OCI-M2 (cell line): ENCODE measurements around the gene SPAST.
A peak's percentile ranks its signal among the peaks of the same experiment; 100 is the strongest.
"Not testable (repeated sequence)": the region's sequence is repeated elsewhere in the genome, so short reads cannot be mapped to it uniquely, and the experiment has no call there.

Experiments used
- DNase-seq: peaks from one replicate; lab custom pipeline; 2025; ENCODE audit not compliant: unreplicated experiment; lab: John Stamatoyannopoulos, UW

SPAST gene

GRCh38 chr2:32119161-32119560 lies 55.8 kb downstream of the SPAST start:
- no peak for DNase-seq

- DNase-seq, result no peak
Observed at GRCh38 chr2:32124660-32125059, 61.3 kb downstream of the SPAST start.

GRCh38 chr2:32128636-32129035 lies 65.3 kb downstream of the SPAST start:
- no peak for DNase-seq

DNA sequence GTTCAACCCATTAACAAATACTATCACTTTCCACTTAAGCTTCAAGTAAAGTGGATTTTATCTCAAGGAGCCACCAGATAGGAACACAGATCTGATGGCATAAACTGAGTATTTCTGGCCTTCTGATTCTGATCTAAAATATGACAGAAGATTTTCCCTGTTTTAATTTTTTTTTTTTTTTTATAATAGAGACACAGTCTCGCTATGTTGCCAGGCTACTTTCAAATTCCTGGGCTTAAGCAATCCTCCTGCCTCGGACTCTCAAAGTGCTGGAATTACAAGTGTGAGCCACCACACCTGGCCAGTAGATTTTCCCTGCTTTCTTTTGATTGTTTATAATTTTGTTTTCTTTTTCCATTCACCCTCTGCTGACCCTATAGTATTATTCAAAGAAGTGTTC lies 65.7 kb downstream of the SPAST start:
- DNase-seq, result no peak

- DNase-seq, result no peak
Observed at GRCh38 chr2:32135409-32135808, 72.1 kb downstream of the SPAST start.

GRCh38 chr2:32136097-32136496 lies 72.7 kb downstream of the SPAST start:
- no peak for DNase-seq

- DNase-seq, result not testable (repeated sequence)
Observed at GRCh38 chr2:32151544-32151943, 88.2 kb downstream of the SPAST start.

- no peak for DNase-seq
Observed at GRCh38 chr2:32159678-32160077, 96.3 kb downstream of the SPAST start.

GRCh38 chr2:32161296-32161695 lies 97.9 kb downstream of the SPAST start:
- DNase-seq, result no peak

GRCh38 chr2:32164254-32164653 lies 100.9 kb downstream of the SPAST start:
- not testable (repeated sequence) for DNase-seq

GRCh38 chr2:32165027-32165347 lies 101.6 kb downstream of the SPAST start:
- not testable (repeated sequence) for DNase-seq

- DNase-seq, result no peak
Observed at GRCh38 chr2:32166115-32166574, 102.8 kb downstream of the SPAST start.

GRCh38 chr2:32168513-32168912 lies 105.2 kb downstream of the SPAST start:
- DNase-seq, result peak; percentile 22

DNA sequence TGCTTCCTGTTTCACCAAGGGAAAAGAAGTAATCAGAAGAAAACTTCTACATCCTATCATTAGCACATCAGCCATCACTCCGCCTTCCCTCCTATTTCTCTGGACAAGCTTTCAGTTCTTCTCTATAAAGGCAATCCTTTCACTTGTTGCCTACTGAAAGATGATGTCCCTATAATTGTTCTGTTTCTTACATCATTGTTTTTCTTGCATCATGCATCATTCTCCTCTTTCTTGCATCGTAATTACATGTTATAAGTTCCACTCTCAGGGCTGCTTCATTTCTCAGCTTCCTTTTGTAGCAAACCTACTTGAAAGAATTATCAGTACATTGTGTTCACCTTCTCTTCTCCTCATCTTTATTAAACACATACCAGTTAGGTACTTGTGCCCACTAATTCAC lies 109.5 kb downstream of the SPAST start:
- DNase-seq, result no peak

GRCh38 chr2:32182667-32183066 lies 119.3 kb downstream of the SPAST start:
- DNase-seq, result no peak

DNA sequence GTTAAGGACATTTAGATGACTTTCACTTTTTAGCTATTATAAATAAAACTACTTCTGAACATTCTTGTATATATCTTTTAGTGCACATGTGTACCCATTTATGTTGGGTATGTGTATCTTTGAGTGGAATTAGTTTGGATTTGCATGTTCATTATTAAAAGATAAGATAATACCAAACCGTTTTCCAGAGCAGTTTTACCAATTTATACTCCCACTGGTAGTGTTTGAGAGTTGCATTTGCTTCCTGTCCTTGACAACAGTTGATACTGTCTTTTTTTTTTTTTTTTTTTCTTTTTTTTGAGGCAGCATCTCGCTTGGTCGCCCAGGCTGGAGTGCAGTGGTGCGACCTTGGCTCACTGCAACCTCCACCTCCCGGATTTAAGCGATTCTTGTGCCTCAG lies 125.7 kb downstream of the SPAST start:
- no peak for DNase-seq

- DNase-seq, result no peak
Observed at GRCh38 chr2:32192418-32192817, 129.1 kb downstream of the SPAST start.

GRCh38 chr2:32200814-32201213 lies 137.5 kb downstream of the SPAST start:
- no peak for DNase-seq

GRCh38 chr2:32203428-32203827 lies 140.1 kb downstream of the SPAST start:
- DNase-seq, result not testable (repeated sequence)
